ENCODE results near the gene CDCA4. TPM values are rescaled to one million over a fixed set of nuclear protein-coding genes. Genes with fewer than 3 reads are reported as not detected.
A peak's percentile ranks its signal among the peaks of the same experiment; 100 is the strongest.

CDCA4 gene
- total RNA-seq, 1 donor from 2014 or later: 32.3 TPM

- Mint-ChIP-seq H3K9me3 (no peaks in the 10 kb centered on the region), H3K27me3 (ENCODE audit: low read depth) (peaks cover 23% of the 10 kb centered on the region), H3K36me3 (no peaks in the 10 kb centered on the region), H3K27ac (no peak overlapping the region), H3K4me1 (peaks cover 11% of the 10 kb centered on the region), H3K4me3 (no peak overlapping the region)
- TF ChIP-seq, protein P1, sequence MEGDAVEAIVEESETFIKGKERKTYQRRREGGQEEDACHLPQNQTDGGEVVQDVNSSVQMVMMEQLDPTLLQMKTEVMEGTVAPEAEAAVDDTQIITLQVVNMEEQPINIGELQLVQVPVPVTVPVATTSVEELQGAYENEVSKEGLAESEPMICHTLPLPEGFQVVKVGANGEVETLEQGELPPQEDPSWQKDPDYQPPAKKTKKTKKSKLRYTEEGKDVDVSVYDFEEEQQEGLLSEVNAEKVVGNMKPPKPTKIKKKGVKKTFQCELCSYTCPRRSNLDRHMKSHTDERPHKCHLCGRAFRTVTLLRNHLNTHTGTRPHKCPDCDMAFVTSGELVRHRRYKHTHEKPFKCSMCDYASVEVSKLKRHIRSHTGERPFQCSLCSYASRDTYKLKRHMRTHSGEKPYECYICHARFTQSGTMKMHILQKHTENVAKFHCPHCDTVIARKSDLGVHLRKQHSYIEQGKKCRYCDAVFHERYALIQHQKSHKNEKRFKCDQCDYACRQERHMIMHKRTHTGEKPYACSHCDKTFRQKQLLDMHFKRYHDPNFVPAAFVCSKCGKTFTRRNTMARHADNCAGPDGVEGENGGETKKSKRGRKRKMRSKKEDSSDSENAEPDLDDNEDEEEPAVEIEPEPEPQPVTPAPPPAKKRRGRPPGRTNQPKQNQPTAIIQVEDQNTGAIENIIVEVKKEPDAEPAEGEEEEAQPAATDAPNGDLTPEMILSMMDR (IDR thresholded peaks at IDR 0.05; ENCODE audit: unreplicated experiment): no peak
- no peak for DNase-seq (ENCODE audit: low spot score in 2 of 2, unreplicated experiment in 2 of 2)
Observed at GRCh38 chr14:104975481-104976197, 45.2 kb downstream of the CDCA4 start.

GRCh38 chr14:104974665-104975390 is 46.1 kb downstream of the CDCA4 start:
- DNase-seq (ENCODE audit: low spot score in 2 of 2, unreplicated experiment in 2 of 2): no peak
- Mint-ChIP-seq H3K36me3 (no peaks in the 10 kb centered on the region), H3K9me3 (no peaks in the 10 kb centered on the region), H3K27ac (no peak overlapping the region), H3K4me3 (no peak overlapping the region), H3K4me1 (peaks cover 11% of the 10 kb centered on the region), H3K27me3 (ENCODE audit: low read depth) (peaks cover 23% of the 10 kb centered on the region)
- TF ChIP-seq, protein P1 (IDR thresholded peaks at IDR 0.05; ENCODE audit: unreplicated experiment): no peak

DNA sequence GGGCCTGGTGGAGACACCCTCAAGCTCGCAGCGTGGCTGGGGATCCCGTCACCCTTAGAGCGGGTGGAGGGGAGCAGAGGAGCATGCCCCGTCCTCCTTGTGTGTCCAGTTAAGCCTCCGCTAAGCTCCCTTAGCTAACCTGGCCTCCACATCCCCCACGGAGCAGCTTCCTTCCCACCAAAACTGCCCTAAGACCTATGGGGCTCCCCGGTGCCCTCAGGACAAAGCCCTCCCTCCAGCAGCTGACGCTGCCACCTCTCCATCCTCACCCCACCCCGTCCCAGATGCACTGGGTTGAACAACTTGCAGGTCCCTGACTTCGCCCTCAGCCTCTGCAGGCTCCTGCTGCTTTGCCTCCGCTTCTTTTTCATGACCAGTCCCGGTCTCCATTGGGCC is 46.7 kb downstream of the CDCA4 start:
- no peaks in the 10 kb centered on the region for H3K9me3 Mint-ChIP-seq
- H3K27me3 Mint-ChIP-seq (ENCODE audit: low read depth): peaks cover 21% of the 10 kb centered on the region
- no peak overlapping the region for H3K4me3 Mint-ChIP-seq
- H3K36me3 Mint-ChIP-seq: no peaks in the 10 kb centered on the region
- TF ChIP-seq, protein P1 (IDR thresholded peaks at IDR 0.05; ENCODE audit: unreplicated experiment): no peak
- DNase-seq (ENCODE audit: low spot score in 2 of 2, unreplicated experiment in 2 of 2): peak in 1 of 2 experiments; percentile 9
- H3K27ac Mint-ChIP-seq: no peak overlapping the region
- peaks cover 14% of the 10 kb centered on the region for H3K4me1 Mint-ChIP-seq

DNA sequence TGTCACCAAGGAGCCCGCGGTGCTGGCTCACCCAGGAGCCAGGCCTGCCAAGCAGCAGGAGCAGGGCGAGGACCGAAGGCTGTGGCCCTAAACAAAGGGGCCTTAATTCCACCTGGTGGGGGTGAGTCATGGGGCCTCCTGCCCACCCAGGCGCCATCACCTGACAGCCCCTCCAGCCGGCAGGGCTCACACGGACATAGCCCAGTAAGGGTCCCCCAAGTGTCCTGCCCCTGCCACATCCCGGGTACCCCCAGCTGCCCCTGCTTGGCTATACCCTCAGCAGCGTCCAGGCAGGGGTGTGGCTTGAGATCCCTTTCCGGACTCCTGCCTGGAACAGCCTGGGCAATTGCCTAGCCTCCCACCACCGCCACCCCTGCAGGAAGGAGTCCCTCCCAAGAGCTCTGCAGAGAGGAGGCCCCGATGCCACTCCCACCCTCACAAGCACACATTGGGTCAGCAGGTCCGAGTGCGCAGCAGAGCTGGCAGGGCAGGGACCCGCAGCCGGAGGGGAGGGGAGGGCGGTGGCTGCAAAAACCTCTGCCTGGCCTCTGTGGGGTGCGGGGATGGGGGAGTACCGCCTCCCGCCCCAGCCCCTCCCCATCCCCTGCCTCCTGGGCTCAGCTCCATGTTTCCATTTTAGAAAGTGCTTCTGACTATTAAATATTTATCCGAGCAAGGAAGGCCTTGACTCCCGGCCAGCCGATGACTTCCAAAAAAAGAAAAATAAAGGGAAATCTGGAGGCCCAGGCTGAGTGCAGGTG is 47.3 kb downstream of the CDCA4 start:
- peaks cover 17% of the 10 kb centered on the region for H3K27me3 Mint-ChIP-seq (ENCODE audit: low read depth)
- TF ChIP-seq, protein P1 (IDR thresholded peaks at IDR 0.05; ENCODE audit: unreplicated experiment): no peak
- H3K36me3 Mint-ChIP-seq: no peaks in the 10 kb centered on the region
- no peak overlapping the region for H3K27ac Mint-ChIP-seq
- no peak overlapping the region for H3K4me3 Mint-ChIP-seq
- no peaks in the 10 kb centered on the region for H3K9me3 Mint-ChIP-seq
- DNase-seq (ENCODE audit: low spot score in 2 of 2, unreplicated experiment in 2 of 2): no peak
- H3K4me1 Mint-ChIP-seq: peaks cover 19% of the 10 kb centered on the region

DNA sequence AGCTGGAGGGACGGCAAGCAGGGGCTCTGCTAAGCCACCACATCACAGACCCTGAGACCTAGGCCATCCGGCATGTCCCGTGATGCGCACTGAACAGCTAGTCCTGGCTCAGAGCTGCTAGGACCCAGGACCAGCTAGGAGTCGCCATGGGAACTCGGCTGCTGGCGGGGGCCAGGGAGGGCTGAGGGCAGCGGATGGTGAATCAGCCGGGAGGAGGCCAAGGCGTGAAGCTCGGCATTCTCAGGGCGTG is 47.8 kb downstream of the CDCA4 start:
- H3K9me3 Mint-ChIP-seq: no peaks in the 10 kb centered on the region

More for the DNA sequence above, 47.8 kb downstream of the CDCA4 start:
- Mint-ChIP-seq H3K27ac (no peak overlapping the region), H3K4me3 (no peak overlapping the region), H3K27me3 (ENCODE audit: low read depth) (peaks cover 17% of the 10 kb centered on the region), H3K4me1 (peaks cover 22% of the 10 kb centered on the region), H3K36me3 (no peaks in the 10 kb centered on the region)
- DNase-seq (ENCODE audit: low spot score in 2 of 2, unreplicated experiment in 2 of 2): peak in 1 of 2 experiments; percentile 19
- TF ChIP-seq, protein P1 (IDR thresholded peaks at IDR 0.05; ENCODE audit: unreplicated experiment): no peak
